HL-60 (cell line): Measurements from ENCODE around the gene FDX2.

Source experiments
- DNase-seq, 2 experiments: peaks; one replicate each; pipeline ENCODE4 v3.0.0-alpha.2; 2010 to 2020; ENCODE audit warnings: low read depth in 1 of 2, low spot score in 1 of 2
- H3K27ac ChIP-seq: fragments of 250-450 bp; sonication (Bioruptor Pico); replicated peaks from 2 replicates; pipeline ENCODE4 v1.5.1; 2020; ENCODE audit warnings: mild to moderate bottlenecking, moderate library complexity
- H3K27me3 ChIP-seq: fragments of 250-450 bp; sonication (Bioruptor Pico); 2 replicates; pipeline ENCODE4 v1.5.1; 2021; ENCODE audit warnings: mild to moderate bottlenecking, moderate library complexity; ENCODE audit not compliant: insufficient read depth, poor library complexity, severe bottlenecking
- H3K4me3 ChIP-seq: replicated peaks from 2 replicates; pipeline ENCODE4 v1.5.1; 2011; ENCODE audit warnings: mild to moderate bottlenecking, control low read depth, low read length; ENCODE audit not compliant: insufficient read depth
- GABPA ChIP-seq: IDR thresholded peaks from 2 replicates; pipeline ENCODE4 v1.6.1; 2012; ENCODE audit warnings: low read depth
- POLR2AphosphoS5 ChIP-seq: IDR thresholded peaks from 2 replicates; pipeline ENCODE4 v1.6.1; 2012; ENCODE audit warnings: low read depth
- SPI1 ChIP-seq: IDR thresholded peaks from 2 replicates; pipeline ENCODE4 v1.6.1; 2012; ENCODE audit warnings: low read depth, mild to moderate bottlenecking, borderline replicate concordance
- TF ChIP-seq, protein P1 (sequence below): IDR thresholded peaks from one replicate; pipeline ENCODE4 v1.5.1; 2011; ENCODE audit warnings: low read length, control low read depth, inconsistent platforms; ENCODE audit not compliant: insufficient read depth
- TF ChIP-seq, protein P2 (sequence below): IDR thresholded peaks from 2 replicates; pipeline ENCODE4 v1.6.1; 2012; ENCODE audit warnings: low read depth; ENCODE audit not compliant: insufficient replicate concordance

FDX2 gene

GRCh38 chr19:10335352-10335985 is 19.7 kb upstream of the FDX2 start:
- no peak for DNase-seq
- no peak overlapping the region for H3K4me3 ChIP-seq
- no peak for TF ChIP-seq POLR2AphosphoS5
- TF ChIP-seq, protein P1, sequence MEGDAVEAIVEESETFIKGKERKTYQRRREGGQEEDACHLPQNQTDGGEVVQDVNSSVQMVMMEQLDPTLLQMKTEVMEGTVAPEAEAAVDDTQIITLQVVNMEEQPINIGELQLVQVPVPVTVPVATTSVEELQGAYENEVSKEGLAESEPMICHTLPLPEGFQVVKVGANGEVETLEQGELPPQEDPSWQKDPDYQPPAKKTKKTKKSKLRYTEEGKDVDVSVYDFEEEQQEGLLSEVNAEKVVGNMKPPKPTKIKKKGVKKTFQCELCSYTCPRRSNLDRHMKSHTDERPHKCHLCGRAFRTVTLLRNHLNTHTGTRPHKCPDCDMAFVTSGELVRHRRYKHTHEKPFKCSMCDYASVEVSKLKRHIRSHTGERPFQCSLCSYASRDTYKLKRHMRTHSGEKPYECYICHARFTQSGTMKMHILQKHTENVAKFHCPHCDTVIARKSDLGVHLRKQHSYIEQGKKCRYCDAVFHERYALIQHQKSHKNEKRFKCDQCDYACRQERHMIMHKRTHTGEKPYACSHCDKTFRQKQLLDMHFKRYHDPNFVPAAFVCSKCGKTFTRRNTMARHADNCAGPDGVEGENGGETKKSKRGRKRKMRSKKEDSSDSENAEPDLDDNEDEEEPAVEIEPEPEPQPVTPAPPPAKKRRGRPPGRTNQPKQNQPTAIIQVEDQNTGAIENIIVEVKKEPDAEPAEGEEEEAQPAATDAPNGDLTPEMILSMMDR = no peak
- no peak for TF ChIP-seq SPI1
- H3K27me3 ChIP-seq = no peaks in the 10 kb centered on the region
- H3K27ac ChIP-seq = no peak overlapping the region

DNA sequence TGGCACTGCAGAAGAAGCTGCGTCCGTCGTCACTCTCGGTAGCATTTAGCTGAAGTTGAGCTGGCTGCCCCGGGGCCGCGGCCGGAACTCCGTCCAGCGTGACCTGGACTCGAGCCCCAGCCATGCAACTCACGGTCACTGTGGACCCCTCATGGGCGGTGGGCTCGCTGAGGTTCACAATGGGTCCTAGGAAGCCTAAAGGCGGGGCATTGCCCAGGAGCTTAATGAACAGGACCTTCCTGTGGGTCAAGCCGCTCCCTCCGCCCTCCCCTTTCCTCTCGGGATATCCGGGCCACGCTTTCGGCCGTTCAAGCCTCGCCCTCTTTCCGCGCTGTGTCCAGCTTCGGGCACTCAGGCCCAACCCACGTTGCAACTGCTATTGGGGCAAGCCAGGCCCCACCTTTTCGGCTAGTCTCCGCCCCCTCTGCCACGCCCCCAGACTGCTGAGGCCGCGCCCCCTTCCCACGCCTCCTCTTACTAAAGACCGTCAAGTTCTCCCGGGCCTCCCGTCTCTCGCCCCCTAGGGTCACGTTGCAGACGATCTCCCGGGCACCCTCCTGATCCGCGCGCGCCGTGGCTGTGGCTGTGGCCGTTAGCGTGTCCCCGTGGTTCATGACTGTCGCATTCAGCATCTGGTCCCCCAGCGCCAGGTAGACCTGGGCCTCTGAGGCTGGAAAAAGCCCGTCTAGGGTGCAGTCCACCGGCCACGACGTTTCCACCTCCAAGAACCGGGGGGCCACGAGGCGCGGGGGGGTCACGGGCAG is 19.0 kb upstream of the FDX2 start:
- DNase-seq = peak in 1 of 2 experiments; percentile 19
- Histone ChIP-seq H3K27ac (no peak overlapping the region), H3K4me3 (no peak overlapping the region), H3K27me3 (no peaks in the 10 kb centered on the region)
- TF ChIP-seq POLR2AphosphoS5 (no peak), SPI1 (no peak), GABPA (no peak)
- TF ChIP-seq, protein P1 = no peak
- TF ChIP-seq, protein P2, sequence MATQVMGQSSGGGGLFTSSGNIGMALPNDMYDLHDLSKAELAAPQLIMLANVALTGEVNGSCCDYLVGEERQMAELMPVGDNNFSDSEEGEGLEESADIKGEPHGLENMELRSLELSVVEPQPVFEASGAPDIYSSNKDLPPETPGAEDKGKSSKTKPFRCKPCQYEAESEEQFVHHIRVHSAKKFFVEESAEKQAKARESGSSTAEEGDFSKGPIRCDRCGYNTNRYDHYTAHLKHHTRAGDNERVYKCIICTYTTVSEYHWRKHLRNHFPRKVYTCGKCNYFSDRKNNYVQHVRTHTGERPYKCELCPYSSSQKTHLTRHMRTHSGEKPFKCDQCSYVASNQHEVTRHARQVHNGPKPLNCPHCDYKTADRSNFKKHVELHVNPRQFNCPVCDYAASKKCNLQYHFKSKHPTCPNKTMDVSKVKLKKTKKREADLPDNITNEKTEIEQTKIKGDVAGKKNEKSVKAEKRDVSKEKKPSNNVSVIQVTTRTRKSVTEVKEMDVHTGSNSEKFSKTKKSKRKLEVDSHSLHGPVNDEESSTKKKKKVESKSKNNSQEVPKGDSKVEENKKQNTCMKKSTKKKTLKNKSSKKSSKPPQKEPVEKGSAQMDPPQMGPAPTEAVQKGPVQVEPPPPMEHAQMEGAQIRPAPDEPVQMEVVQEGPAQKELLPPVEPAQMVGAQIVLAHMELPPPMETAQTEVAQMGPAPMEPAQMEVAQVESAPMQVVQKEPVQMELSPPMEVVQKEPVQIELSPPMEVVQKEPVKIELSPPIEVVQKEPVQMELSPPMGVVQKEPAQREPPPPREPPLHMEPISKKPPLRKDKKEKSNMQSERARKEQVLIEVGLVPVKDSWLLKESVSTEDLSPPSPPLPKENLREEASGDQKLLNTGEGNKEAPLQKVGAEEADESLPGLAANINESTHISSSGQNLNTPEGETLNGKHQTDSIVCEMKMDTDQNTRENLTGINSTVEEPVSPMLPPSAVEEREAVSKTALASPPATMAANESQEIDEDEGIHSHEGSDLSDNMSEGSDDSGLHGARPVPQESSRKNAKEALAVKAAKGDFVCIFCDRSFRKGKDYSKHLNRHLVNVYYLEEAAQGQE = no peak

- DNase-seq = no peak
- peak overlapping the region; percentile 97 for H3K27ac ChIP-seq
These were observed 18.2 kb upstream of the FDX2 start for GRCh38 chr19:10333758-10334587.

More at GRCh38 chr19:10333758-10334587, 18.2 kb upstream of the FDX2 start:
- H3K4me3 ChIP-seq = peak overlapping the region; percentile 94
- TF ChIP-seq, protein P1 = no peak
- TF ChIP-seq POLR2AphosphoS5 = no peak; the same call in 1 of the 2 replicates
- TF ChIP-seq SPI1 = no peak
- TF ChIP-seq, protein P2 = no peak
- no peak for TF ChIP-seq GABPA
- H3K27me3 ChIP-seq = no peaks in the 10 kb centered on the region
